HG03565 (cell line): Measurements from ENCODE around the gene KPNB1.

ENCODE experiments used
- ATAC-seq: cut with Tn5 transposase; IDR thresholded peaks from one replicate; pipeline ENCODE4 v1.9.1; 2021; ENCODE audit warnings: mild to moderate bottlenecking, moderate library complexity; ENCODE audit not compliant: unreplicated experiment

Gene KPNB1

DNA sequence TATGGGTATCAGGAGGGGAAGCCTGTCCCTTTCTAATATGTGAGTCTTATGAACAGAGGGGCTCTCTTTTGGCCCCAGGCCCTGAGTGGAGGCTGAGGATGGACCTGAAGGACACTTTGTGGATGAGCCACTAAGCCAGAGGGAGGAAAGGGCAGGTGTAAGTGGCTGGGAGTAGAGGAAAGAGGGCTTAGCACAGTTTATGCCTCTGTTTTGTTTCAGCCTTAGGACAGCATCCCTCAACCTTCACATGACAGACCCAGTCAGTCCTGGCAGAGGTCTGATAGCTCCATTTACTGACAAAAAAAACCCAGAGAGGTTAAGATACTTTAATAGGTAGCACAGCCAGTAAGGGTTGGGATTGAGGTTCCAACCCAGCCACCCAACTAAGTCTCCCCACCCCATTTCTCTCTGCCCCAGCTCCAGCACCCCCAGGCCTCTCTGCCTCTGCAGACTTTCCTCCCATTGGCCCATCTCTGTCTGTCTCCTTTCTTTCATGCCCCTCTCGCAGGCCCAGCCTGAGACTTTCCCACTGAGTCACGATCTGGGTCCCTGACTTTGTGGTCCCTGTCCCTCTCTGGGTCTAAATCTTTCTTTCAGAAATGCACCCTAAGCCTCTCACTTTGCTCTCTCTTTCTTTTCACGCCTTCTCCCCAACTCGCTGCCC lies 78.6 kb downstream of the KPNB1 start:
- ATAC-seq = no peak

DNA sequence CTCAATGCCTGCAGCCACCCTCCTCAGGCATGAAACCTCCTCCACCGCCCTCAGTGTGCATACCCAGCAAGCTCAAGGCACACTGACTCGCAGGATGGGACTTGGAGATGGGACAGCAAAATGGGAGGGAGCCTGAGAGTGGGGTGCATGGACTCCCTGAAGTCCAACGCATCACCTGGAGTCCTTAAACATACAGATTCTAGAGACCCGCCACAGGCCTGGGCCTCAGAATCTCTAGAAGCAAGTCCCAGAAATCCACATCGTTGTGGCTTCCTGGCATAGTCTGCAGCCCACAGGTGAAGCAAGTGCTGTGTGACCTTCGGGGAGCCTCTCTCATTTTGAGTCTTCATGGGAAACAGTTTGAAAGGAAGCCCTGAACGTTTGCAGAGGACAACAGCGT lies 79.8 kb downstream of the KPNB1 start:
- ATAC-seq = no peak

GRCh38 chr17:47730681-47731080 lies 81.0 kb downstream of the KPNB1 start:
- no peak for ATAC-seq

DNA sequence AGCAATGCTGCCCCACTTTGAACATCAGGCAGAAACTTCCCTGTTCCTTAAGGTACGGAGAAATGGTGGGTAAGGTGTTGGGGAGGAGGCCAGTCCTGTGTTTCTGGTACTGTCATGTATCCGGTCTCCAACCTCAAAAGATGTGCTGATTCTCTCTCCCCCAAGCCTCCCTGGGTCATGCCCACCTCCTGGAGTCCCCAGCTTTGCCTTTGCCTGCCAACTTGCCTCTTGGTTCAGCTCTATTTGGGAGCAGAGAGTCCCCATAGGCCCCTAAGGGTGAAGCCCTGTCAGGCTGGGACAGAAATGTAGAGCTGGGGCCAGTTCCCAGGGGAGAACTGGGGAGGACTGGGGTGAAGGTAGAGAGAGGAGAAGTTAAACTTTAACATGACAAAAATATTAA lies 81.7 kb downstream of the KPNB1 start:
- ATAC-seq = no peak

DNA sequence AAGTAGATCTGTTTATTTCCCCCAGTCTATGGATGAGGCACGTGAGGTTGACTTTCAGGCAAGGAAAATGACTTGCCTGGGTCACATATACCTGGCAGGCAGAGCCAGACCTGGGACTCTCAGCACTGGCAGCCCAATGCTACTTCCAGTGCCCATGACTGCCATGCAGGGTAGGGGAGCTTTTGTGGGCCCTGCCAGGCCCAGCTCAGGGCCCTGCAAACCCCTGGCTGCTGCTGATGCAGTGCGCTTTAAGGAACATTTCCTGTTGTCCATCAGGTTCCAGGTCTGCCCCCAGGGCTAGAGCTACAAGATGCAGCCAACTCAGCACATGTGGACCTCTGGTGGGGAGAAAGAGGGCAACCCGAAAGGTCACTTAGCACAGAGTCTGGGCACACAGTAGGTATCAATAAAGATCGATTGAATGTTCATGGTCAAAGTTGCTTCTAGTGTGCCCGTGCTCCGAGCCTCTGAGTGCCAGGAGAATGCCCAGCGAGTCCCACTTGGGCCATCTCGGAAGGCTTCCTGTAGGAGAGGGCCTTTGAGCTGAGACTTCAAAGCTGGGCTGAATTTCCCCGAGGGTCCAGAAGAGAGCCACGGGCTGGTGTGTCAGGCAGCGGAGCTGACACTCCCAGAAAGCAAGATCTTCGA lies 82.8 kb downstream of the KPNB1 start:
- no peak for ATAC-seq

- ATAC-seq = peak; percentile 42
Observed at GRCh38 chr17:47733047-47733673, 83.4 kb downstream of the KPNB1 start, which contains the start of gene TBX21. Gene TBX21, plus strand, starts transcription at chr17:47733236. Its CDS starts 219 bp downstream, at chr17:47733455.

- peak; percentile 13 for ATAC-seq
Observed at GRCh38 chr17:47733674-47734410, 84.1 kb downstream of the KPNB1 start.

DNA sequence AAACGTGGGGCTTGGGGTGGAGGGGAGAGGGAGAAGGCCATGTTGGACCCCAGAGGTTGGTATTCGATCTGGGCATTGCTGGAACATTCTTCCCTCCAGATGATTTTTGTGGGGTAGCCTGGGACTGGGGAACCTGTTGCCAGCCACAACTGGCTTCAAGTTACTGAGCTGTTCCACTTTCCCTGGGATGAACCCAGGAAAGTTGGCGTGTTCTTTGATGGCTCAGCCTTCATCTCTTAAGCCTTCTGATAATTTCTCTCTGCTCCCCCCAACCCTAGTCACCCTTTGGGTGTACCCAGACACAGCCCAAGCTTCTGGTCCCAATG lies 85.4 kb downstream of the KPNB1 start:
- ATAC-seq = no peak
